HG02759 (cell line): ENCODE data around the gene PLIN4.
"Not testable (repeated sequence)": the region's sequence is repeated elsewhere in the genome, so short reads cannot be mapped to it uniquely, and the experiment has no call there.

ENCODE experiments used
- ATAC-seq: cut with Tn5 transposase; IDR thresholded peaks from one replicate; pipeline ENCODE4 v1.9.1; 2021; ENCODE audit warnings: mild to moderate bottlenecking, moderate library complexity; ENCODE audit not compliant: unreplicated experiment

PLIN4 gene

DNA sequence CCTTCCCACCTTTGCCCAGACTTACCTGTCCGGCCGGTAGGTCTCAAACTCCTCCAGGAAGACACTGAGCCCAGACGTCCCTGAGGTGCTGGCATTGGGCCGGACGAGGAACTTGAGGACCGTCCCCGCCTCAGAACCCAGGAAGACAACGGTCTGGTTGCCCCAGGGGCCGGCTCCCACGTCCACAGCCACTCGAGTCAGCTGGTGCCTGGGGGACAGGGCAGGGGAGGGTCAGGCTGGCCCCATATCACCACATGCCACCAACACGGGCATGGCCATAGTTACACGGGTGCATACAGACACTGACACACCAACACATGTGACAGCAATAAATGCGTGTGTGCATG, 29.9 kb upstream of the PLIN4 start:
- no peak for ATAC-seq

DNA sequence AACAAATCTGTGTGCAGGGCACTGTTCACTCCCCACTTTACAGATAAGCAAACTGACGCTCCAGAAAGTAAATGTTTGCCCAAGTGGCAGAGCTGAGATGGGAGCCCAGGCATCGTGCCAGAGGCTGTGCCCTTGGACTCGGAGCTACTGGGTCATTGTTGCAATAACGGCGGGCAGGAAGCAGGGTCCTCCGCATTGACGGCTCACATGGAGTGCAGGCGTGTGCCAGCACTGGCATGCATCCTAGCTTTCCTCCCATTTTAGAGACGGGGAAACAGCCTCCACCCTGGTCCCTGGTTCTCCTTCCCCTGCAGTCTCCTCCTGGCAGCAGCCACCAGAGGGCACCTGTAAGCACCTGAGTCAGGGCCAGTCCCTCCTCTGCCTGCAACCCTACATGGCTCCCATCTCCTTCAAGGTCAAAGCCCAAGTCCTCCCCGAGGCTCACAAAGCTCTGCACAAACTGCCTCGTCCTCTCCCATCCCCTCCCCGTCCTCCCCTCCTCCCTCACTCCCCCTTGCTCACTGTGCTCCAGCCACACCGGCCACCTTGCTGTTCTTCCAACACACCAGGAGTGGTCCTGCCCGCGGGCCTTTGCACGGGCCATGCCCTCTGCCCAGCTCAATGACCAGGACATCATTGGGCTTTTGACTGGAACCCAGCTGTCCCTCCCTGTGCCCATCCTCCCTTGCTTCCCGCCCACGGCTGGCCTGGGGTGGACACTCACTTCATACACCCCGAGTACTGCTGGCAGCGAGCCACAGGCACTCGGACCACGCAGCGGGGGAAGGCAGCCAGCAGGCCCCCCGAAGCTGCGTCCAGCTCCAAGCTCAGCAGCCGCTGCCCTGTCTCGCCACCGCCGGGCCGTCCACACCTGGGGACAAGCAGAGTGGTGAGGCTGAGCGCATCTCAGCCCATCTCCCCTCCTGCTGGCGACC, 29.3 kb upstream of the PLIN4 start:
- ATAC-seq, result no peak

DNA sequence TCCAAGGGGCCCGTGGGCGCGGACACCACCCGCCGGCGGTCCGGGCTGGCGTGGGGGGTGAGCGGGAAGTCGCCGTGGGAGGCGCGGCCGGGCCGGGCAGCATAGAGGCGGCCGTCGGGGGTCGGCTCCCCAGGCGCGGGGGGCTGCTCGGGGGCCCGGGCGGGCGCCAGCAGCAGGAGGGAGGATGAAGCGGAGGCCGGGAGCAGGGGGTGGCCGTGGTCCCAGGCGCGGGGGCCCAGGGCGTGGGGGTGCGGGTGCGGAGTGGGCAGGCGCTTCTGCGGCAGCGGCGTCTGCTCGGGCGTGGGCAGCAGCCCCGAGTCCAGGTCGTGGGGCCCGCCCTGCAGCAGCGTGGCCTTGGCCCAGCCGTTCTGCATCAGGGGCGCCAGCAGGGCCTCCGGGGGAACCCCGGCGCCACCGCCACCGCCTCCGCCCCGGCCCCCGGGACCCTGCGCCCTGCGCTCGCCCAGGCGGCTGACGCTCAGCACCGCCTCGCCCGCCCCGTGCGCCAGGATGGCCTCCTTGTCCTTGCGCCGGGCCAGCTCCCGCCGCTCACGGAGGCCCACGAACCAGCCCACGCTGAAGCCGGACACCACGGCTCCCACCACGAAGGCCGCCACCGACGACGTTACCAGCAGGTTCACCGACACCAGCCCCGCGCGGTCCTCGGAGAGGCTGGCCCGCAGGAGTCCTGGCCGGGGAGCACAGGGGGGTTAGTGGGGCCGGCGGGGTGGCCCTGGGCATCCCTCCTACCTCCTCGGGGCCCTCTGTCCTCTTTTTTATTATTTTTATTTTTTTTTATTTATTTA, 25.8 kb upstream of the PLIN4 start:
- no peak for ATAC-seq

DNA sequence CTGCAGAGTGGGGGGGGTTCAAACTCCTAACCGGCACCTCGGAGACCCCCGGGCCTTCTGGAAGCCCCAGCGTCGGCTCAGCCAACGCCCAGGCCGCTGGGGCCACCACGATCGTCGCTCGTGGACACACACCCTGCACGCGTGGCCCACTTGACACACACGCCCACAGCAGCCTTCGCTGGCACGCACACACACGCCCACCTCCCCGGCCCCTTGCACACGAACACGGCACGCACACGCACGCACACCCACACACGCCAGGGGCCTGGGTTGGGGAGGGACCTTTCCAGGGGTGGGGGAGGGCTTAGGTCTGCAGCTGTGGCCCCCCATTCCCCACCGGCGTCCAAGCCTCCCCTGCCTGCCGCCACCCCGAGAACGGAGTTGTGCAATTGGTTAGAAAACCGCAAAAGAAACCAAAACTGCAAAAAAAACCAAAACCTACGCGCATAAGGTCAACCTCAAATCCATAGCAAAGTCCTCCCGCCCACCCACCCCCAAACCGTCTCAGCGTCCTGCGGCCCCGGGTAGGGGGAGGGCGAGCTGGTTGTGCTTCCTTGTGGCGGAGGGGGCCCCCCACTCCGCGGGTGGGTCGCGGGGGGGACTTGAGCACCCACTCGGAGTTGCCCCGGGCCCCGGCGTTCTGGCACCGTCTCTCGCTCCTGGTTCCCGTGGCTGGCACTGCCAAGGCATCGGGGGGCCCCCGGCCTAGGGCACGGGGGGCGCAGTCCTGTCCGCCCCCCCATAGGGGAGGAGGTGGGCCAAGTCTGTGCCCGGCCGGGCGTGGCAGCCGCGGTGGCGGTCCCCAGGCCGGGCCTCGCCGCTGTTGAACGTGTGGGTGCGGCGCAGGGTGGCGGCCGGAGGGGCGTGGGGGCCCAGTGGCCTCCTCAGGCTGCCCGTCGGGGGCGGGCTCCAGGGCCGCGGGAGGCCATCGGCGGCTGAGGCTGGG, 24.9 kb upstream of the PLIN4 start:
- ATAC-seq, result no peak

DNA sequence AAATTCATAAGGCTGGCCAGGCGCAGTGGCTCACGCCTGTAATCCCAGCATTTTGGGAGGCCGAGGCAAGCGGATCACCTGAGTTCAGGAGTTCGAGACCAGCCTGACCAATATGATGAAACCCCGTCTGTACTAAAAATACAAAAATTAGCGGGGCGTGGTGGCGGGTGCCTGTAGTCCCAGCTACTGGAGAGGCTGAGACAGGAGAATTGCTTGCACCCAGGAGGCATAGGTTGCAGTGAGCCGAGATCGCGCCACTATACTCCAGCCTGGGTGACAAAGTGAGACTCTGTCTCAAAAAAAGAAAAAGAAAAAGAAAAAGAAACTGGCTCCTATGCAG, 23.5 kb upstream of the PLIN4 start:
- not testable (repeated sequence) for ATAC-seq

DNA sequence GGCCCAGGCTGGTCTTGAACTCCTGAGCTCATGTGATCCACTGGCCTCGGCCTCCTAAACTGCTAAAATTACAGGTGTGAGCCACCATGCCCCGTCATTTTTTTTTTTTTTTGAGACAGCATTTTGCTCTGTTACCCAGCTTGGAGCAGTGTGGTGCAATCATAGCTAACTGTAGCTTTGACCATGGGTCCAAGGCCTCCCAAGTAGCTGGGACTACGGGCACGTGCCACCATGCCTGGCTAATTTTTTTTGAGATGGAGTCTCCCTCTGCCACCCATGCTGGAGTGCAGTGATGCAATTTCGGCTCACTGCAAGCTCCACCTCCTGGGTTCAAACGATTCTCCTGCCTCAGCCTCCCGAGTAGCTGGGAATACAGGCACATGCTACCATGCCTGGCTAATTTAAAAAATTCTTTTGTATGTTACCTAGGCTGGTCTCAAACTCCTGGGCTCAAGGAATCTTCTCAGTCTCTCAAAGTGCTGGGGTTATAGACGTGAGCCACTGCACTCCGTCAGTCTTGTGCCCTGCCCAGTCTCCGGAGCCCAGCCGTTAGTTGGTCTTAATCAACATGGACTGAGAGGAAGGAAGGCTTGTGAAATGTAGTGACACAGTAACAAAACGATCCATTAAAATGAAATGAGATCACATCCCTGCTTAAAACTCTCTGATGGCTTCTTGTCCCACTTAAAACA, 23.0 kb upstream of the PLIN4 start:
- no peak for ATAC-seq

DNA sequence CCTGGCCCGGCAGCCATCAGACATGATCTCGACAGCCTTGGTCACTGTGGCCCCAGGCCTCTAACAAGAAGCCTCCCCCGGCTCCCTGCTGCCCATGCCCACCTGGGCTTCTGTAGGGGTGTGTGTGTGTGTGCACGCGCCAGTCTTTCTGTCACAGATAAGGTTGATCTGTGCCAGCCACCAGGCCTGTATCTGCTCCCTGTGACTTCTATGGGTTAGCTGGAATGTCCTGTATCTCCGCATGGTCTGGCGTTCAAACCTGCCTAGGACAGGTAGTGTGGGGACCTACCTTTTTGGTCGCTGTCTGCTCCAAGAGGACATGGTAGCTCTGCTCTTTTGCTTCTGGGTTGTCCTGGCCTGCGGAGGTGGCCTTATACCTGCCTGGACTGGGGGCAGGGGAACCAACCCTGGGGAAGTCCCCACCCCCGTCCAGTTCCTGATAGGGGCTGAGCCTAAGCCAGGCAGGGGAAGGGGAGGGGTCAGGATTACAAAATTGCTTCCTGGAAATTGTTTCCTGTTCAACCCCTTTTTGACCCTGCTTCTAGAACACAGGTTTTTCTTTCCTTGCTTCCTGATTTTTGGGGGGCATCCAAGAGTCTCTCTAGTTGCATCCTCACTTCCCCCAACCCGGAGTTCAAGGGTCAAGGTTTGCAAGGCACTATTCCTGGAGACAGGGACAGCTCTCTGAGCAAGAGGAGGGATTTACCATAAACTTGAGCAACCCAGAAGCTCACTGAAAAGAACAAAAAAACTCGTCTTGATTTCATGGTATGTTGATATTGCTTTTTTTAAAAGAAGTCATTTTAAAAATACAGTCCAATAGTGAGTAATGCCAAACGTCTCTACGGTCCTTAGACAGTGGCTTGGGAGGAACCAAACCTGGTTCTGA, 21.7 kb upstream of the PLIN4 start, which contains the start of gene LRG1:
LRG1 (minus strand) TSS at position 344 of the 889 bp plus-strand sequence; CDS start at position 321, 23 bp downstream.
- no peak for ATAC-seq

DNA sequence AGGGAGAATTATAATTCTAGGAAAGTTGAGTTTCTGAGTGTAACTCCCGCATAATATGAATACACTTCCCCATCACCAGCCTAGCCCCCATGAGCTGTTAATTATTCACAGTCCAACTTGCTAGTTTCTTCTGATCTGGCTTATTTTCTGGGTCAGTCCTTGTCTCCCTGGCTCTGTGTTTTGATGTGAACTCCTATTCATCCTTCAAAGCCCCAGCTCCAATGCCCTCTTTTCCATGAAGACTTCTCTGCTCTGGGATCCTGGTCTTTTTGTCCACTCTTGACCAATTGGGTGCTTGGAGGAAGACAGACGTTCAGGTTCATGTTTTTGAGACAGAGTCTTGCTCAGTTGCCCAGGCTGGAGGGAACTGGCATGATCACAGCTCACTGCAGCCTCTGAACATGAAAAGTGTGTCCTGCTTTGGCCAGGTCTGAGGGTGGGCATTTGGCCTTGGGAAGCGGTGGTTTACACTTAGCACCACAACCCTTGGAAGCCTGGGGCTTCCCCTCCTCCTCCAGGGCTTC, 20.9 kb upstream of the PLIN4 start:
- no peak for ATAC-seq

DNA sequence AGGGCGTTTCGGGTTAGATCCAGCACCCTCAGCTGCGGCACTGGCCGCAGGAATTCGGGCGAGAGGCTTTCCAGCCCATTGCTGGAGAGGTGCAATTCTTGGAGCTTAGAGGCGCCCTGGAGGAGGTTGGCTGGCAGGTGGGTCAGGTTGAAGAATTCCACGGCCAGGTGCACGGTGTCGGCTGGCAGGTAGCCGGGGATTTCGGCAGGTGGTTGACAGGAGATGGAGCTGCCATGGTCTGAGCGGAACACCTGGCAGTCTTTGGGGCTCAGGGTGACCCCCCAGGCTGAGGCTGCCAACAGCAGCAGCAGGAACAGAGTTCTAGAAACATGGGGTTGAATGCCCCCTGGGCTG, 20.3 kb upstream of the PLIN4 start:
- ATAC-seq, result no peak

DNA sequence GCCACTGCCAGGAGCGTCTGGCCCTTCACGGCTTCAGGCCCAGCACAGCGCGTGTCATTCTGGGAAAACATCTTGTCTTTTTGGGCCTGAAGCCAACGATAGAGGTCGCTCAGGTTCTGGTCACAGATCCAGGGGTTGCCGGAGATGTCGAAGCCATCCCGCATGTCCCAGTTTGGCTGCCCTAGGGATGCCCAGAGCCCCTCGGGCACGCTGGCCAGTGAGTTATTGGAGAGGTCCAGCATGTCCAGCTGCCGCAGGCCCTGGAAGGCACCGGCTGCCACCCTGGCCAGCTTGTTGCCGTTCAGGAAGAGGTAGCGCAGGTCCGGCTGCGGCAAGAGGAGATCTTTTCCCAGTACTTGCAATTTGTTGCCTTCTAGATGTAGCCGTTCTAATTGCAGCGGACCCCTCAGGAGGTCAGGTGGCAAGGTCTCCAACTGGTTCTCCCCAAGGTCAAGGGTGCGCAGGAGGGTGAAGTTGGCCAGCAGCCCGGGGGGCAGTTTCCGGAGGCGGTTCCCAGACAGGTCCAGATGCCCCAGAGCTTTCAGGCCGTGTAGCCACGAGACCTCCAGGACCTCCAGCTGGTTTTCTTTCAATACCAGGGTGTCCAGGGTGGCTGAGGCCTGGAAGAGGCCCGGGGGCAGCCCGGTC, 19.8 kb upstream of the PLIN4 start:
- ATAC-seq, result no peak

DNA sequence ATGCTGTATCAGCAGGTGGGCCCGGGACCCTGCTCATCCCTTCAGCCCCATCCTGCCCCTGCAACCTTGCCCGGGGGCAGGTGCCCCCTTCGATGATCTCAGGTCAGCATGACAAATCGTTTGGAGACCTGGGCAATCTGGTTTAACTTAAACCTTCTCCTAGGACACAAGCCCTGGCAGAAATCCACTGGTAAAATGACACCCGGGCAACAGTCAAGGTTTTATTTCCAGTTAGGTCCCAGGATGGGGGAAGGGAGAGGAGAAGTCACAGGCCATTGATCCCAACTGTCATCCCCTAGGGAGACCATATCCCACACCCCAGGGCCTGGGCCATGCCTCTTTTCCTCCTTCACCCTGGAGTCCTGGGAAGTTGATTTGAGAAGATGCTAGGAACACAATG, 18.5 kb upstream of the PLIN4 start:
- no peak for ATAC-seq

DNA sequence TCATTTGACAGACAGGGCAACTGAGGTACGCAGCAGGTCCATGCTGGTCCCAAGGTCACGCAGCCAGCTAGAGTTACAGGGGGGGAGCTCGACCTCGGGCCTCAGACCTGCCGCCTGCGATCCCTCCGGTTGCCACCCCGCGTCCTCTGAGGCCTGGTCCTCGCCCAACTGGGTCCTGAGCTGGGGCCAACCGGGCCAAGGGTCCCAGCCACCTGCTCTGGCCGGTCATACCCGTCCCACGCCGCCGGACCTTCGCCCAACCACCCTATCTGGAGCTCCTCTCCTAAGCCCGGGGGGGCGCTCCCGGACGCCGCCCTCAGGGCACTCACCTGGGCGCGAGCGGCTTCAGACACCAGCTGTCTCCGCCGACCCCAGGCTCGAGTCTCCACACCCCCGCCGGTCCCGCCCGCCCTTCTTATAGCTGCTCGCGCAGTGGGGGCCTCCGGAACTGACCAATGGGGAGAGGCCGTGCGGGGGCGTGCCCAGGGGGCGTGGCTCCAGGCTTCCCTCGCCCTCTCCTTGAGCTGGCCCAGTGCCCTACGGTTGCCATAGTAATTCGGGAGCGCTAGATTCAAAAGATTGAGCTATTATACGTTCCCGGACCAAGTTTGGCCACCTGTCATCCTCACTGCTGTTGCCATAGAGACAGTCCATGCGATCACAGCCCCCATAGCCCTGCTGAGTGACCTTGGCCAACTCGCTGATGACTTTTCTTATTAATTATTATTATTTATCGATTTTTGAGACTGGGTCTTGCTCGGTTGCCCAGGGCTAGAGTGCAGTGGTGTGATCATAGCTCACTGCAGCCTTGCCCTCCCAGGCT, 16.8 kb upstream of the PLIN4 start, which contains the start of gene PLIN5:
PLIN5 (minus strand) TSS at position 389 of the 823 bp plus-strand sequence. CDS start 1,150 bp downstream, outside the sequence.
- no peak for ATAC-seq

DNA sequence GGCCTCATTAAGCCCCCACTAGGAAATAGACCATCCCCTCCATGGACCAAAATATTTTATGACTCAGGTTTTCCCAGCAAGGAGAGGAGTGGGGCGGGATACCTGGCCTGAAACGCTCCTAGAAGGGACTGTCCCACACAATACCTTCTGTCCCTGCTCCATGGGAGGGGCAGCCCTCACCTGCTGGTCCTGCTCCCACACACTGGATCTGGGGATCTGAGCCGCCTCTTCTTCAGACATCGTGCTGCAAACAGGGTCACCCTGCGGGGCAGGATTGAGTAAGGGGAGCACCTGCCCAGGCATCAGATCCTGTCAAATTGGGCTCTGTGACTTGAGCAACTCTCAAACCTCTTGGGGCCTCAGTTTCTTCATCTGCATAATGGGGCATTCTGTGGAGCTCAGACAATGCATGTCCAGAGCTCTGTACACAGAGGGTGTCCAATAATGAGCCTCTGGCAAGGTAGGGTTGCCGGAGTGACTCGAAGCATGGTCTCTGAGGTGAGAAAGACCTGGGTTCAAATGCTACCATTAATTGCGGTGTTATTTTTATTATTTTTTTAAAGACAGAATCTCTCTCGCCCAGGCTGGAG, 15.6 kb upstream of the PLIN4 start:
- ATAC-seq, result no peak

DNA sequence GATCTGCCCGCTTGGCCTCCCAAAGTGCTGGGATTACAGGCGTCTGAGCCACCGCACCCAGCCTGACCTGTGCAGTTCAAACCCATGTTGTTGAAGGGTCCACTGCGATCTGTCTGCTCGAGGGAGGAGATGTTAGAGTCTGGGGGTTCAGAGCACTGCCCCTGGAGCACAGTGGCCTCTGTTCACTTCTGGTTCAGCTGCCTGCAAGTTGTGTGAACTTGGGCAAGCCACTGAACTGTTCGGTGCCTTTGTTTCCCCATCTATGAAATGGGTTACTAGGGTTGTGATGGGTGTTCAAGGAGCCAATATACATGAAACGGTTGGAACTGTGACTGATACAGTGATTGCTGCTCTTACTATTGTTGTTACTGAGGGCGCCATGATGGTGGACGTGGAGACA, 15.0 kb upstream of the PLIN4 start:
- no peak for ATAC-seq

DNA sequence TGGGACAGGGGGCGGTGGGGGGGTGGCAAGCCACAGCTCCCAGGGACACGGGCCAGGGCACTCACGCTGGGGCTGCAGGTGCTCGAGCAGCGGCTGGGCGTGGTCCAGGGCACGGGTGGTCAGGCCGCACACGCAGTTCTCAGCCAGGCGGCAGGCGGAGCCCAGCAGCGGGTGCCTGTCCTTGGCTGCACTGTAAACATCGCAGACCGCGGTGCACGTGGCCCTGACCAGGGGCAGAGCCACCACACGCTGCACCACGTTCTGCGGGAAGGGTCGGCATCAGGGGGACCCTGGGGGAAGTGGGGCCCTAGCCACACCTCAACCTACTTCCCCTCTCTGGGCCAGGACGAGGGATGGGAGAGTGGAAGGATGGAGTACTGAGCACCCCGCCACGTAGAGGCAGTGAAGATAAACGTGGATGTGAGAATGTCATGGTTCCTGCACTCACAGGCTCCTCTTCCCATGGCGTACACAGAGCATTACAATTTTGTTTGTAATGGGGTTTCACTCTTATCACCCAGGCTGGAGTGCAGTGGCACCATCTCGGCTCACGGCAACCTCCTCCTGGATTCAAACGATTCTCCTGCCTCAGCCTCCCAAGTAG, 13.4 kb upstream of the PLIN4 start:
- ATAC-seq, result no peak

DNA sequence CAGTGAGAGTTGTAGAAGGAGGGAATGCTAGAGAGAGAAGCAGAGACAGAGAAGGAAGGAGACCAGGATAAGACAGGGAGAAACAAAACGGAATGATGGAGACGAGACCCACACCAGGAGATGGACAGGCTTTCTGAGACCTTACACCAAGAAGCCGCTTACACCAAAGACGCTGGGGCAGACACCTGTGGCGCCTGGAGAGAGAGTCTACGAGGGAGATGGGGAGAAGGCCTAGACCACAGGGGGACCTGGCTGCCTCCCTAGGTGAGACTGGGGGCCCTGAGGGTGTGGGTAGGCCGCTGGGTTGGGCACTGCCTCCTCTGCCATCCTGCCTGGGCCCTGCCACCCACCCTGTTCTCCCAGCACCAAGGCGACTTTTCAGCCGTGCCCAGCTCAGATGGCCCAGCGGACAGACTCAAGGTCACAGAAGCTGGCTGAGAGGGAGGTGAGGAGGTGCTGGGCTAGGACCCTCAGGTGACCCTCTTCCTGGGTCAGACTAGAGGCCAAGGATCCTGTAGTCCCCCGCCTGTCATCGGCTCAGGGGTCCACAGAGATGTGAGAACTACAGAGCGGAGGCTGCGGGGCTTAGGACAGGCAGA, 11.7 kb upstream of the PLIN4 start:
- ATAC-seq, result no peak

DNA sequence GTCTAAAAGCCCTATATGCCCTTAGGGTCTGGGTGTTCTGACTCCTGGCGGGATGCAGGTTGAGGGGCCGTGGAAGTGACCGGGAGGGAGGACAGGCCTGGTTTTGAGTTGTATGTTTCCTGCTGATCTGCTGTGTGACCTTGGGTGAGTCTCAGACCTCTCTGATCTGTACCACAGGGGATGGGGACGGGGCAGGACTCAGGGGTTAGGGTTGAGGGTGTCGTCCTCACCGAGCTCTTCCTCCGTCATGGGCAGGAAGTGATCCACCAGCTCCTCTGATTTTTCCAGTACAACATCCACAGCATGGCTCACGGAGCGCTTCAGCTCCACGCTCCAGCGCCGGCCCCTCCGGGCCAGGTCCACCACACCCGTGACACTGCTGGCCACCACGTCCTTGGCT, 10.6 kb upstream of the PLIN4 start:
- no peak for ATAC-seq
